GM12878 (cell line): ENCODE results near the gene KCNK1. TPM values are rescaled to one million over a fixed set of nuclear protein-coding genes. Genes with fewer than 3 reads are reported as not detected.

Experiments
- ATAC-seq: fragments of 200-7000 bp; cut with Tn5 transposase; 3 replicates; pipeline ENCODE4 v1.9.1; 2020; ENCODE audit warnings: mild to moderate bottlenecking, moderate library complexity
- BruUV-seq: library from RNA; stranded (reverse); fragments of 400-500 nt; replicated peaks from 2 replicates; lab custom pipeline; 2021; lab: Mats Ljungman, UMichigan
- CTCF ChIA-PET: fragments of 300-600 bp; sonication (Branson Sonifier 250); formaldehyde crosslinking; extraction: SDS; loops from one replicate; lab custom pipeline; 2021; ENCODE audit warnings: inconsistent platforms; lab: Yijun Ruan, JAX
- POLR2A ChIA-PET: fragments of 350-600 bp; formaldehyde crosslinking; extraction: SDS; loops from one replicate; lab custom pipeline; 2021; ENCODE audit warnings: inconsistent platforms; lab: Charles Lee
- RAD21 ChIA-PET: fragments of 300-600 bp; sonication (Branson Sonifier 250); formaldehyde crosslinking; loops from one replicate; lab custom pipeline; 2023; ENCODE audit warnings: antibody characterized with exemption; ENCODE audit not compliant: unreplicated experiment; lab: Charles Lee
- SMC1A ChIA-PET: fragments of 300-600 bp; sonication (Branson Sonifier 250); formaldehyde crosslinking; loops from one replicate; lab custom pipeline; 2023; ENCODE audit not compliant: unreplicated experiment, uncharacterized antibody; lab: Charles Lee
- DNase-seq: peaks from one replicate; pipeline ENCODE4 v3.0.0-alpha.2; 2011; ENCODE audit warnings: low read depth, low spot score
- FAIRE-seq: peaks from 3 replicates; lab custom pipeline; 2011; peaks lifted over from hg19 to GRCh38; lab: Jason Lieb, UNC
- H2AFZ ChIP-seq: 2 replicates; pipeline ENCODE4 v1.6.0; 2011; ENCODE audit warnings: low read depth, low read length, control low read depth; ENCODE audit not compliant: control insufficient read depth
- H3K27ac ChIP-seq: 2 replicates; pipeline ENCODE4 v1.5.1; 2011; ENCODE audit warnings: control low read depth; ENCODE audit not compliant: control insufficient read depth, insufficient read depth
- H3K27me3 ChIP-seq, 2 experiments: replicated peaks in 1 of 2; 2 replicates each; pipeline versions ENCODE4 v1.6.0 to v1.6.1; 2011; ENCODE audit warnings: low read length in 1 of 2; ENCODE audit not compliant: control insufficient read depth in 2 of 2, insufficient read depth in 2 of 2
- H3K36me3 ChIP-seq, 2 experiments: 2 replicates each; pipeline ENCODE4 v1.5.1; 2011; ENCODE audit warnings: low read length in 1 of 2; ENCODE audit not compliant: control insufficient read depth in 2 of 2, insufficient read depth in 2 of 2
- H3K4me1 ChIP-seq: 2 replicates; pipeline ENCODE4 v1.6.1; 2011; ENCODE audit warnings: mild to moderate bottlenecking, low read length, moderate library complexity, mixed read lengths; ENCODE audit not compliant: control insufficient read depth, insufficient read depth
- H3K4me2 ChIP-seq: 2 replicates; pipeline ENCODE4 v1.6.0; 2011; ENCODE audit warnings: control low read depth; ENCODE audit not compliant: control insufficient read depth, insufficient read depth
- H3K4me3 ChIP-seq: fragments of 200-600 bp; sonication (generic); 2 replicates; pipeline ENCODE4 v1.5.1; 2016
- H3K79me2 ChIP-seq: 2 replicates; pipeline ENCODE4 v1.6.0; 2011; ENCODE audit warnings: low read length; ENCODE audit not compliant: control insufficient read depth, insufficient read depth
- H3K9ac ChIP-seq: 2 replicates; pipeline ENCODE4 v1.8.0; 2011; ENCODE audit warnings: low read length, control low read depth, mixed read lengths; ENCODE audit not compliant: control insufficient read depth, insufficient read depth
- H3K9me3 ChIP-seq: replicated peaks from 3 replicates; pipeline ENCODE4 v1.5.1; 2011; ENCODE audit warnings: mild to moderate bottlenecking, low read length; ENCODE audit not compliant: control insufficient read depth, insufficient read depth
- H4K20me1 ChIP-seq: 2 replicates; pipeline ENCODE4 v1.6.0; 2011; ENCODE audit not compliant: control insufficient read depth, insufficient read depth
- BACH1 ChIP-seq: fragments of 450-650 bp; IDR thresholded peaks from 2 replicates; pipeline ENCODE4 v1.6.1; 2017; ENCODE audit warnings: mild to moderate bottlenecking, borderline replicate concordance
- BHLHE40 ChIP-seq, 2 experiments: fragments of 450-650 bp in 1 of 2; IDR thresholded peaks; 2 replicates each; pipeline ENCODE4 v1.6.1; 2011 to 2017; ENCODE audit warnings: low read depth in 2 of 2, borderline replicate concordance in 1 of 2, improper control_type of control experiment in 1 of 2, low read length in 1 of 2, mild to moderate bottlenecking in 1 of 2
- CBX5 ChIP-seq: sonication (generic); IDR thresholded peaks from 2 replicates; pipeline ENCODE4 v1.6.1; 2016; ENCODE audit warnings: low read depth, moderate library complexity, mild to moderate bottlenecking, inconsistent platforms
- DPF2 ChIP-seq: fragments of 450-650 bp; IDR thresholded peaks from 2 replicates; pipeline ENCODE4 v1.6.1; 2017; ENCODE audit warnings: mild to moderate bottlenecking
- KLF5 ChIP-seq: fragments of 450-650 bp; IDR thresholded peaks from 2 replicates; pipeline ENCODE4 v1.6.1; 2014; ENCODE audit warnings: mild to moderate bottlenecking; ENCODE audit not compliant: partially characterized antibody
- LARP7 ChIP-seq: fragments of 450-650 bp; IDR thresholded peaks from 2 replicates; pipeline ENCODE4 v1.6.1; 2017; ENCODE audit warnings: mild to moderate bottlenecking
- MYC ChIP-seq: IDR thresholded peaks from 2 replicates; pipeline ENCODE4 v1.6.1; 2011; ENCODE audit warnings: mild to moderate bottlenecking, low read length, moderate library complexity, inconsistent platforms; ENCODE audit not compliant: insufficient read depth, insufficient replicate concordance, insufficient read length, severe bottlenecking
- PAX5 ChIP-seq: IDR thresholded peaks from 2 replicates; pipeline ENCODE4 v1.6.1; 2011; ENCODE audit warnings: low read depth, low read length, borderline replicate concordance
- PML ChIP-seq: IDR thresholded peaks from 2 replicates; pipeline ENCODE4 v1.6.1; 2012; ENCODE audit warnings: low read length, inconsistent platforms
- POLR2AphosphoS5 ChIP-seq: IDR thresholded peaks from 2 replicates; pipeline ENCODE4 v1.6.1; 2011; ENCODE audit warnings: mild to moderate bottlenecking, low read length, inconsistent platforms
- RELB ChIP-seq: fragments of 450-650 bp; IDR thresholded peaks from 2 replicates; pipeline ENCODE4 v1.6.1; 2017; ENCODE audit warnings: low read depth, mild to moderate bottlenecking, moderate library complexity
- SMAD1 ChIP-seq: fragments of 450-650 bp; IDR thresholded peaks from 2 replicates; pipeline ENCODE4 v1.6.1; 2018; ENCODE audit warnings: mild to moderate bottlenecking, low read depth; ENCODE audit not compliant: partially characterized antibody
- SREBF1 ChIP-seq: IDR thresholded peaks from 2 replicates; pipeline ENCODE4 v1.6.1; 2012; ENCODE audit warnings: mild to moderate bottlenecking, low read length
- TBL1XR1 ChIP-seq: IDR thresholded peaks from 2 replicates; pipeline ENCODE4 v1.6.1; 2012; ENCODE audit warnings: low read depth, low read length, improper control_type of control experiment
- USF2 ChIP-seq: IDR thresholded peaks from 2 replicates; pipeline ENCODE4 v1.6.1; 2011; ENCODE audit warnings: low read depth, low read length, improper control_type of control experiment, borderline replicate concordance
- ZSCAN29 ChIP-seq: fragments of 450-650 bp; IDR thresholded peaks from 2 replicates; pipeline ENCODE4 v1.6.1; 2017; ENCODE audit warnings: mild to moderate bottlenecking, moderate library complexity
- WGBS: methylation state at CpG from one replicate; pipeline ENCODE4 v1.1.6; 2016; ENCODE audit warnings: low lambda C conversion rate; ENCODE audit not compliant: insufficient replicate concordance, insufficient coverage; ENCODE audit errors: missing lambda C conversion rate; 5-methylcytosine and 5-hydroxymethylcytosine counted together
- in situ Hi-C: fragments of 300-500 bp; cut with MboI; formaldehyde crosslinking; loops from 9 replicates; pipeline ENCODE4 v1.14.3; 2018; ENCODE audit warnings: mixed read lengths
- intact Hi-C: fragments of 100-400 bp; cut with micrococcal nuclease; formaldehyde crosslinking; loops from one replicate; pipeline ENCODE4 v1.14.2; 2022; ENCODE audit not compliant: unreplicated experiment
- polyA plus RNA-seq, 11 experiments: library from polyadenylated mRNA; depleted of rRNA in 4 of 11; unstranded in 6 of 11; stranded (reverse) in 5 of 11; fragments of >200 nt; fragmentation: Nextera tagmentation in 4 of 11; fragmentation: Illumina TruSeq in 1 of 11; extraction: Ambion mirVana in 4 of 11; extraction: Trizol in 1 of 11; gene quantifications; 1 replicate in 1 of 11; 2 replicates in 10 of 11; pipeline versions ENCODE4 v1.2.1 to v1.2.3, GENCODE V29; 2011 to 2016; ENCODE audit warnings: inconsistent platforms in 2 of 11, missing spikeins in 2 of 11, low read depth in 1 of 11
- total RNA-seq, 4 experiments: library from RNA; depleted of rRNA in 3 of 4; stranded (reverse); fragments of >200 nt in 3 of 4; fragmentation: Illumina TruSeq in 1 of 4; extraction: Trizol in 1 of 4; gene quantifications; 2 replicates each; pipeline versions ENCODE4 v1.2.1 to v1.2.3, GENCODE V29; 2013 to 2021

KCNK1 gene
- total and polyA plus RNA-seq, 10 of the 15 experiments (the other 5 are each of a cell fraction or from before 2014, with no cell fraction given), result 9.4 to 27.6 (median 15.1) TPM

GRCh38 chr1:233609926-233610325 is 4.0 kb upstream of the KCNK1 start (continued):
- TF ChIP-seq MYC (no peak), PAX5 (no peak), USF2 (no peak), TBL1XR1 (no peak), SMAD1 (no peak), KLF5 (no peak), ZSCAN29 (no peak), RELB (no peak)

- ChIA-PET RAD21 (interaction anchor here (4.6 kb wide), 1 partner anchor 12 kb away, joined by 31 read pairs; no protein-coding TSS in a partner anchor), SMC1A (interaction anchor here (0.7 to 3.8 kb wide), 5 partner anchors 9 to 63 kb away, joined by 3 to 29 read pairs (median 5); no protein-coding TSS in a partner anchor), CTCF (interaction anchor here (0.9 to 1.5 kb wide), 4 partner anchors 10 to 169 kb away, joined by 3 to 7 read pairs (median 4); no protein-coding TSS in a partner anchor), POLR2A (interaction anchor here (2.5 kb wide), 1 partner anchor 11 kb away, joined by 12 read pairs; no protein-coding TSS in a partner anchor)
- ATAC-seq, result no peak
- no peak for FAIRE-seq
- H3K27me3 ChIP-seq, result no peaks in the 10 kb centered on the region
- no peak overlapping the region for H2AFZ ChIP-seq
- H3K4me1 ChIP-seq, result peaks cover 14% of the 10 kb centered on the region
- in situ Hi-C loops, result no loop called here
- intact Hi-C loops, result no loop called here
- H4K20me1 ChIP-seq, result no peaks in the 10 kb centered on the region
- WGBS, result 69% methylated on average over 2 of the region's 2 CpGs
- no peak overlapping the region for H3K27ac ChIP-seq
- no peaks in the 10 kb centered on the region for H3K9me3 ChIP-seq
- H3K36me3 ChIP-seq, result no peaks in the 10 kb centered on the region
- BruUV-seq, result no TSS peak
- H3K4me3 ChIP-seq, result no peak overlapping the region
- DNase-seq, result no peak
- H3K79me2 ChIP-seq, result peaks cover 15% of the 10 kb centered on the region
- no peak overlapping the region for H3K4me2 ChIP-seq
- TF ChIP-seq LARP7, result no peak
- no peak for TF ChIP-seq SREBF1
- TF ChIP-seq BACH1, result no peak
- TF ChIP-seq BHLHE40 (IDR thresholded peaks at IDR 0.05; ENCODE audit: borderline replicate concordance in 1 of 2, low read depth in 2 of 2, low read length in 1 of 2), result no peak
- TF ChIP-seq DPF2, result no peak
- no peak for TF ChIP-seq PML
- TF ChIP-seq CBX5, result no peak
- no peak for TF ChIP-seq USF2
- no peak for TF ChIP-seq POLR2AphosphoS5
- H3K9ac ChIP-seq, result no peak overlapping the region
Measured at GRCh38 chr1:233610628-233611027, 3.3 kb upstream of the KCNK1 start.
